GM23338 (cell line): Measurements from ENCODE around the gene ADGRD2.

Source experiments
- CREB1 ChIP-seq: fragments of 250-450 bp; sonication (Bioruptor Pico); IDR thresholded peaks from 2 replicates; pipeline ENCODE4 v1.5.0; 2020; ENCODE audit warnings: low read depth, mild to moderate bottlenecking, moderate library complexity
- CTCF ChIP-seq, 2 experiments: fragments of 200-600 bp in 1 of 2; sonication (generic) in 1 of 2; conservative IDR thresholded peaks; 2 replicates each; pipeline versions ENCODE4 v1.5.1 to v1.6.1; 2016 to 2017; ENCODE audit warnings: antibody characterized with exemption in 2 of 2, low read depth in 2 of 2, mild to moderate bottlenecking in 2 of 2, moderate library complexity in 1 of 2
- ETS1 ChIP-seq: IDR thresholded peaks from 2 replicates; pipeline ENCODE4 v1.6.1; 2016; ENCODE audit warnings: antibody characterized with exemption
- EZH2 ChIP-seq: fragments of 200-600 bp; sonication (generic); IDR thresholded peaks from one replicate; pipeline ENCODE4 v1.8.0; 2017; ENCODE audit warnings: antibody characterized with exemption, mild to moderate bottlenecking, low read depth; ENCODE audit not compliant: unreplicated experiment
- NANOG ChIP-seq: IDR thresholded peaks from 2 replicates; pipeline ENCODE4 v1.6.1; 2016; ENCODE audit warnings: antibody characterized with exemption, borderline replicate concordance
- POLR2AphosphoS5 ChIP-seq: IDR thresholded peaks from 2 replicates; pipeline ENCODE4 v1.6.1; 2016; ENCODE audit warnings: antibody characterized with exemption, low read depth
- REST ChIP-seq: IDR thresholded peaks from one replicate; pipeline ENCODE4 v1.6.1; 2018; ENCODE audit warnings: antibody characterized with exemption; ENCODE audit not compliant: unreplicated experiment
- STAT1 ChIP-seq: IDR thresholded peaks from one replicate; pipeline ENCODE4 v1.6.1; 2016; ENCODE audit warnings: antibody characterized with exemption; ENCODE audit not compliant: unreplicated experiment

GRCh38 chr9:124480621-124480981 is 30.4 kb downstream of the ADGRD2 start:
- no peak for TF ChIP-seq NANOG
- TF ChIP-seq CTCF (conservative IDR thresholded peaks at IDR 0.05; ENCODE audit: low read depth in 2 of 2), result peak; percentile 67 to 87
- TF ChIP-seq POLR2AphosphoS5, result no peak
- TF ChIP-seq REST, result no peak
- TF ChIP-seq ETS1, result no peak
- no peak for TF ChIP-seq CREB1 (CRISPR knock-in tag)
- no peak for TF ChIP-seq EZH2
- no peak for TF ChIP-seq STAT1
